PFSK-1 (cell line): Measurements from ENCODE around the gene TFF2.

Source experiments
- FOXP2 ChIP-seq: optimal IDR thresholded peaks from 2 replicates; pipeline ENCODE3; 2011; ENCODE audit warnings: borderline replicate concordance, control low read depth, inconsistent platforms; ENCODE audit not compliant: insufficient read depth; ENCODE audit errors: extremely low read length, extremely low read depth
- POLR2AphosphoS5 ChIP-seq: IDR thresholded peaks from 2 replicates; pipeline ENCODE4 v1.6.1; 2012; ENCODE audit warnings: low read depth, mild to moderate bottlenecking, control low read depth, low read length, moderate library complexity
- REST ChIP-seq, 2 experiments: IDR thresholded peaks; 2 replicates each; pipeline versions ENCODE4 v1.6.1 to v1.8.0; 2011 to 2012; ENCODE audit warnings: low read depth in 2 of 2, low read length in 2 of 2, control low read depth in 1 of 2, inconsistent platforms in 1 of 2, mild to moderate bottlenecking in 1 of 2, moderate library complexity in 1 of 2; ENCODE audit not compliant: insufficient read depth in 1 of 2
- SIN3A ChIP-seq: IDR thresholded peaks from 2 replicates; pipeline ENCODE4 v1.6.1; 2012; ENCODE audit warnings: mild to moderate bottlenecking, low read length, moderate library complexity, borderline replicate concordance; ENCODE audit not compliant: insufficient read depth
- TAF1 ChIP-seq: IDR thresholded peaks from 2 replicates; pipeline ENCODE4 v1.6.1; 2012; ENCODE audit warnings: low read length, control low read depth, borderline replicate concordance; ENCODE audit not compliant: insufficient read depth

TFF2 gene

GRCh38 chr21:42310411-42311001, 40.3 kb downstream of the TFF2 start:
- TF ChIP-seq TAF1, result no peak
- no peak for TF ChIP-seq REST (IDR thresholded peaks at IDR 0.05; ENCODE audit: insufficient read depth in 1 of 2, low read depth in 2 of 2, low read length in 2 of 2)
- no peak for TF ChIP-seq FOXP2
- no peak for TF ChIP-seq SIN3A
- no peak for TF ChIP-seq POLR2AphosphoS5

GRCh38 chr21:42309753-42310213, 41.0 kb downstream of the TFF2 start:
- no peak for TF ChIP-seq REST (IDR thresholded peaks at IDR 0.05; ENCODE audit: insufficient read depth in 1 of 2, low read depth in 2 of 2, low read length in 2 of 2)
- no peak for TF ChIP-seq SIN3A

GRCh38 chr21:42308914-42309752, 41.7 kb downstream of the TFF2 start:
- TF ChIP-seq FOXP2, result no peak
- TF ChIP-seq POLR2AphosphoS5, result no peak
- TF ChIP-seq SIN3A, result no peak

- TF ChIP-seq POLR2AphosphoS5 (no peak), FOXP2 (no peak), SIN3A (no peak), TAF1 (no peak), REST (IDR thresholded peaks at IDR 0.05; ENCODE audit: insufficient read depth in 1 of 2, low read depth in 2 of 2, low read length in 2 of 2) (no peak)
Observed at GRCh38 chr21:42308161-42308913, 42.5 kb downstream of the TFF2 start.

- TF ChIP-seq TAF1 (no peak), POLR2AphosphoS5 (no peak), FOXP2 (no peak), REST (IDR thresholded peaks at IDR 0.05; ENCODE audit: insufficient read depth in 1 of 2, low read depth in 2 of 2, low read length in 2 of 2) (no peak), SIN3A (no peak)
Observed at GRCh38 chr21:42307106-42307505, 43.7 kb downstream of the TFF2 start.
